Body of pancreas (tissue), 4 donors: ENCODE measurements around the gene OR2L13. TPM values are rescaled to one million over a fixed set of nuclear protein-coding genes. Genes with fewer than 3 reads are reported as not detected.

Source experiments
- ATAC-seq: fragments of 150-250 bp; one replicate; pipeline ENCODE4 v1.9.1; 2016
- DNase-seq, 4 donors: peaks; one replicate each; pipeline ENCODE4 v3.0.0-alpha.2; 2019
- H3K27ac ChIP-seq, 4 donors: fragments of 200-600 bp; sonication (generic); 1 replicate in 3 of 4; 2 replicates in 1 of 4; pipeline versions ENCODE4 v1.5.1 to v1.6.1; 2016 to 2019; ENCODE audit warnings: mild to moderate bottlenecking in 1 of 4, mixed read lengths in 1 of 4, moderate library complexity in 1 of 4
- H3K27me3 ChIP-seq, 2 donors: fragments of 200-600 bp; sonication (generic); one replicate each; pipeline ENCODE4 v1.6.0; 2016; ENCODE audit warnings: mild to moderate bottlenecking in 1 of 2
- H3K36me3 ChIP-seq, 2 donors: fragments of 200-600 bp; sonication (generic); replicated peaks in 1 of 2; 2 replicates each; pipeline ENCODE4 v1.5.1; 2016; ENCODE audit warnings: low read depth in 2 of 2; ENCODE audit not compliant: insufficient read depth in 1 of 2
- H3K4me1 ChIP-seq: fragments of 200-600 bp; sonication (generic); one replicate; pipeline ENCODE4 v1.6.0; 2016
- H3K4me3 ChIP-seq, 2 donors: fragments of 200-600 bp; sonication (generic); 1 replicate in 1 of 2; 2 replicates in 1 of 2; pipeline ENCODE4 v1.5.1; 2016 to 2019
- H3K9me3 ChIP-seq, 3 donors: fragments of 200-600 bp; sonication (generic); 1 replicate in 2 of 3; 2 replicates in 1 of 3; pipeline ENCODE4 v1.5.1; 2016
- POLR2A ChIP-seq, 3 donors: fragments of 450-650 bp; IDR thresholded peaks; one replicate each; pipeline ENCODE4 v1.6.1; 2016; ENCODE audit warnings: antibody characterized with exemption in 3 of 3, mild to moderate bottlenecking in 2 of 3
- WGBS, 2 donors: methylation state at CpG; one replicate each; pipeline ENCODE4 v1.1.5; 2017; 5-methylcytosine and 5-hydroxymethylcytosine counted together
- intact Hi-C: fragments of 100-400 bp; cut with DNase I; formaldehyde crosslinking; loops from one replicate; pipeline ENCODE4 v1.15.1; 2023
- total RNA-seq, 2 donors: library from RNA; depleted of rRNA; stranded (reverse); fragments of >200 nt; gene quantifications; one replicate each; pipeline ENCODE4 v1.1.0, GENCODE V29; 2016
- TF ChIP-seq, protein P1 (sequence below), 7 experiments: fragments of 450-650 bp in 4 of 7; fragments of 200-600 bp in 3 of 7; sonication (generic) in 3 of 7; IDR thresholded peaks; one replicate each; pipeline ENCODE4 v1.5.1; 2016 to 2019; ENCODE audit warnings: antibody characterized with exemption in 7 of 7

OR2L13 gene, protein sequence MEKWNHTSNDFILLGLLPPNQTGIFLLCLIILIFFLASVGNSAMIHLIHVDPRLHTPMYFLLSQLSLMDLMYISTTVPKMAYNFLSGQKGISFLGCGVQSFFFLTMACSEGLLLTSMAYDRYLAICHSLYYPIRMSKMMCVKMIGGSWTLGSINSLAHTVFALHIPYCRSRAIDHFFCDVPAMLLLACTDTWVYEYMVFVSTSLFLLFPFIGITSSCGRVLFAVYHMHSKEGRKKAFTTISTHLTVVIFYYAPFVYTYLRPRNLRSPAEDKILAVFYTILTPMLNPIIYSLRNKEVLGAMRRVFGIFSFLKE
- not detected for total RNA-seq

- Histone ChIP-seq H3K4me3 (no peak within 1 kb of the TSS), H3K9me3 (no peaks in the 10 kb centered on the region), H3K27ac (no peak within 1 kb of the TSS), H3K36me3 (no peaks in the 10 kb centered on the region), H3K27me3 (no peaks in the 10 kb centered on the region), H3K4me1 (no peaks in the 10 kb centered on the region)
- intact Hi-C loops: no loop called here
- TF ChIP-seq, protein P1, sequence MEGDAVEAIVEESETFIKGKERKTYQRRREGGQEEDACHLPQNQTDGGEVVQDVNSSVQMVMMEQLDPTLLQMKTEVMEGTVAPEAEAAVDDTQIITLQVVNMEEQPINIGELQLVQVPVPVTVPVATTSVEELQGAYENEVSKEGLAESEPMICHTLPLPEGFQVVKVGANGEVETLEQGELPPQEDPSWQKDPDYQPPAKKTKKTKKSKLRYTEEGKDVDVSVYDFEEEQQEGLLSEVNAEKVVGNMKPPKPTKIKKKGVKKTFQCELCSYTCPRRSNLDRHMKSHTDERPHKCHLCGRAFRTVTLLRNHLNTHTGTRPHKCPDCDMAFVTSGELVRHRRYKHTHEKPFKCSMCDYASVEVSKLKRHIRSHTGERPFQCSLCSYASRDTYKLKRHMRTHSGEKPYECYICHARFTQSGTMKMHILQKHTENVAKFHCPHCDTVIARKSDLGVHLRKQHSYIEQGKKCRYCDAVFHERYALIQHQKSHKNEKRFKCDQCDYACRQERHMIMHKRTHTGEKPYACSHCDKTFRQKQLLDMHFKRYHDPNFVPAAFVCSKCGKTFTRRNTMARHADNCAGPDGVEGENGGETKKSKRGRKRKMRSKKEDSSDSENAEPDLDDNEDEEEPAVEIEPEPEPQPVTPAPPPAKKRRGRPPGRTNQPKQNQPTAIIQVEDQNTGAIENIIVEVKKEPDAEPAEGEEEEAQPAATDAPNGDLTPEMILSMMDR (IDR thresholded peaks at IDR 0.05): no peak
- no peak for TF ChIP-seq POLR2A (IDR thresholded peaks at IDR 0.05)
- no peak for ATAC-seq
- no peak for DNase-seq
- 55 to 67% methylated on average over 1 of the region's 1 CpG for WGBS, 2 donors
Measured at GRCh38 chr1:248094884-248095283, at the start of gene OR2L13. Gene OR2L13 (plus strand): TSS chr1:248095184. CDS start chr1:248099376, 4,192 bp downstream.

- no peaks in the 10 kb centered on the region for H3K4me1 ChIP-seq
- H3K4me3 ChIP-seq: no peak overlapping the region
- TF ChIP-seq, protein P1 (IDR thresholded peaks at IDR 0.05): no peak
- no peak for TF ChIP-seq POLR2A (IDR thresholded peaks at IDR 0.05)
- H3K27me3 ChIP-seq: no peaks in the 10 kb centered on the region
- WGBS, 2 donors: 56 to 59% methylated on average over 5 of the region's 5 CpGs
- no peaks in the 10 kb centered on the region for H3K9me3 ChIP-seq
- H3K27ac ChIP-seq: no peak overlapping the region
- H3K36me3 ChIP-seq: no peaks in the 10 kb centered on the region
- DNase-seq: no peak
- intact Hi-C loops: no loop called here
- no peak for ATAC-seq
Measured at GRCh38 chr1:248045209-248045608, 49.8 kb upstream of the OR2L13 start.

DNA sequence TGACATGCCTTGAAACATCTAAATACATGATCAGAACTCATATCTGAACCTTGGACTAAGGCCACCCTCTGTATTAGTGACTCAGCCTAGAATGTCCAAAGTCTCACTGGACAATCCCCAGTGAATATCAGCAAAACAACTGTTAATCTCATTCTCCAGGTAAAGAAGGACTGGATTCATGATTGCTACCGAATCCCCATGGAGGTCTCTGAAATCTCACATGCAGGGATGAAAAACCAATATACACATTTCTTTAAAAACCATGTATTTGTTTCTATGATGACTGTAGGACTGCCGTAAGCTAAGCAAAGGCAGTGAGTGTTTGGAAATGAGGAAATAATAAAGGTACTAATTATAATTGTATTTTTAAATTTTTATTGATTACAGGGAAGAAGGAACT, 48.4 kb upstream of the OR2L13 start, which contains the start of gene OR2L3:
TSS of gene OR2L3 (plus strand) at position 301 of the 400 bp plus-strand sequence. CDS start 13,846 bp downstream, outside the sequence.
- Histone ChIP-seq H3K4me1 (no peaks in the 10 kb centered on the region), H3K9me3 (no peaks in the 10 kb centered on the region), H3K4me3 (no peak within 1 kb of the TSS), H3K36me3 (no peaks in the 10 kb centered on the region), H3K27me3 (no peaks in the 10 kb centered on the region), H3K27ac (no peak within 1 kb of the TSS)
- ATAC-seq (no peak), DNase-seq (no peak)
- intact Hi-C loops: no loop called here
- 54 to 60% methylated on average over 2 of the region's 2 CpGs for WGBS, 2 donors
- no peak for TF ChIP-seq POLR2A (IDR thresholded peaks at IDR 0.05)
- TF ChIP-seq, protein P1 (IDR thresholded peaks at IDR 0.05): no peak

GRCh38 chr1:248047008-248047407, 48.0 kb upstream of the OR2L13 start:
- Histone ChIP-seq H3K4me3 (no peak overlapping the region), H3K4me1 (no peaks in the 10 kb centered on the region), H3K9me3 (no peaks in the 10 kb centered on the region), H3K27me3 (no peaks in the 10 kb centered on the region), H3K27ac (no peak overlapping the region), H3K36me3 (no peaks in the 10 kb centered on the region)
- ATAC-seq (no peak), DNase-seq (no peak)
- 16 to 25% methylated on average over 1 of the region's 1 CpG for WGBS, 2 donors
- intact Hi-C loops: no loop called here
- TF ChIP-seq, protein P1 (IDR thresholded peaks at IDR 0.05): no peak
- TF ChIP-seq POLR2A (IDR thresholded peaks at IDR 0.05): no peak

DNA sequence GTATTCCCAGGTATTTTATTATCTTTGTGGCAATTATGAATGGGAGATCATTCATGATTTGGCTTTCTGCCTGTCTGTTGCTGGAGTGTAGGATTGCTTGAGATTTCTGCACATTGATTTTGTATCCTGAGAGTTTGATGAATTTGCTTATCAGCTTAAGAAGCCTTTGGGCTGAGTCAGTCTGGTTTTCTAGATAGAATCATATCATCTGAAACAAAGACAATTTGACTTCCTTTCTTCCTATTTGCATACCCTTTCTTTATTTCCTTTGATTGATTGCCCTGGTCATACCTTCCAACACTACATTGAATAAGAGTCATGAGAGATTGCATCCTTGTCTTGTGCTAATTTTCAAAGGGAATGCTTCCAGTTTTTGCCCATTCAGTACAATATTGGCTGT, 40.3 kb upstream of the OR2L13 start:
- no peak for TF ChIP-seq POLR2A (IDR thresholded peaks at IDR 0.05)
- TF ChIP-seq, protein P1 (IDR thresholded peaks at IDR 0.05): no peak
- ATAC-seq: no peak

More for the DNA sequence above, 40.3 kb upstream of the OR2L13 start:
- no peaks in the 10 kb centered on the region for H3K27me3 ChIP-seq
- intact Hi-C loops: no loop called here
- no peak overlapping the region for H3K27ac ChIP-seq
- H3K36me3 ChIP-seq: no peaks in the 10 kb centered on the region
- H3K4me3 ChIP-seq: no peak overlapping the region
- DNase-seq: no peak
- no peaks in the 10 kb centered on the region for H3K9me3 ChIP-seq
- H3K4me1 ChIP-seq: no peaks in the 10 kb centered on the region
